Measurements from ENCODE around the gene CHI3L1.

DNA sequence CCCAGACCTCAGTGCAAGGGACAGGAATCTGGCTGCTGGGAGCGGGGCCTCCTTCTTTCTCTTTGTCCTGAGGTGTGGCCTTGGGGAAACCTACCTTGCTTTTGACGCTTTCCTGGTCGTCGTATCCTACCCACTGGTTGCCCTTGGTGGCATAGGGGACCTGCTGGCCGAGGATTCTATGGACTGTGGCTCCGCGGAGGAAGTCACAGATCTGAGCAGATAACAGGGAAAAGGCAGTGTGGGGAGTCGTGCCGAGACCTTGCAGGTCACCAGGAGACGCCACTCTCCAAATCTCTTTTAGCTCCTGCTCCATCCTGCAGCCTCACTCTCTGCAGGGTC is 6.9 kb downstream of the CHI3L1 start:
- TF ChIP-seq, protein P1, sequence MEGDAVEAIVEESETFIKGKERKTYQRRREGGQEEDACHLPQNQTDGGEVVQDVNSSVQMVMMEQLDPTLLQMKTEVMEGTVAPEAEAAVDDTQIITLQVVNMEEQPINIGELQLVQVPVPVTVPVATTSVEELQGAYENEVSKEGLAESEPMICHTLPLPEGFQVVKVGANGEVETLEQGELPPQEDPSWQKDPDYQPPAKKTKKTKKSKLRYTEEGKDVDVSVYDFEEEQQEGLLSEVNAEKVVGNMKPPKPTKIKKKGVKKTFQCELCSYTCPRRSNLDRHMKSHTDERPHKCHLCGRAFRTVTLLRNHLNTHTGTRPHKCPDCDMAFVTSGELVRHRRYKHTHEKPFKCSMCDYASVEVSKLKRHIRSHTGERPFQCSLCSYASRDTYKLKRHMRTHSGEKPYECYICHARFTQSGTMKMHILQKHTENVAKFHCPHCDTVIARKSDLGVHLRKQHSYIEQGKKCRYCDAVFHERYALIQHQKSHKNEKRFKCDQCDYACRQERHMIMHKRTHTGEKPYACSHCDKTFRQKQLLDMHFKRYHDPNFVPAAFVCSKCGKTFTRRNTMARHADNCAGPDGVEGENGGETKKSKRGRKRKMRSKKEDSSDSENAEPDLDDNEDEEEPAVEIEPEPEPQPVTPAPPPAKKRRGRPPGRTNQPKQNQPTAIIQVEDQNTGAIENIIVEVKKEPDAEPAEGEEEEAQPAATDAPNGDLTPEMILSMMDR (IDR thresholded peaks at IDR 0.05): no peak
- TF ChIP-seq POLR2A (IDR thresholded peaks at IDR 0.05): no peak
